Cardiac septum (tissue), 1 donor: ENCODE results near the gene BORCS8. TPM values are rescaled to one million over a fixed set of nuclear protein-coding genes. Genes with fewer than 3 reads are reported as not detected.
"Not testable (repeated sequence)": the region's sequence is repeated elsewhere in the genome, so short reads cannot be mapped to it uniquely, and the experiment has no call there.

Experiments used
- DNase-seq: peaks from one replicate; pipeline ENCODE4 v3.0.0-alpha.2; 2020; ENCODE audit warnings: low spot score
- intact Hi-C: fragments of 100-400 bp; cut with DNase I; formaldehyde crosslinking; loops from one replicate; pipeline ENCODE4 v1.14.0; 2022
- total RNA-seq: library from RNA; stranded (reverse); fragmentation: NEBNext Ultra II Directional; extraction: Animal tissue kit (Norgen Biotek cat#: 25700); gene quantifications from one replicate; pipeline ENCODE4 v1.2.1, GENCODE V29; 2021
- donor health status: DM: no; HTN: no; CAD: no.

Gene BORCS8
- total RNA-seq, 1 donor from 2014 or later: 27.1 TPM

DNA sequence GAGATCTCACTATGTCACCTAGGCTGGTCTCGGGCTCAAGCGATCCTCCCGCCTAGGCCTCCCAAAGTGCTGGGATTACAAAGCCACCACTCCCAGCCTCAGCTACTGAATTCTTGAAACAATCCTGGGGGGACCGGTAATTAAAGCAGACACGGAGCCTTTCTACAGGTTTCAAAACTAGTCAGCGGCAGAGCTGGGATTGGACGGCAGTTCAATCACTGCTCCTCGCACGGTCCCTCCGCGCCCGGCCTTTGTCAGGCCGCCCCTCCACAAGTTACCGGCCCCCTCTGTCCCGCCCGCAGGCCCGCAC lies 229 bp downstream of the BORCS8 start:
- intact Hi-C loops: loop anchor here (1.0 to 10.0 kb wide), 5 partner anchors 12 to 313 kb away; partner anchors contain the start of genes GATAD2A, MAU2, NR2C2AP and SLC25A42
- DNase-seq: no peak

GRCh38 chr19:19186742-19187141 lies 5.2 kb downstream of the BORCS8 start:
- no peak for DNase-seq
- intact Hi-C loops: no loop called here

DNA sequence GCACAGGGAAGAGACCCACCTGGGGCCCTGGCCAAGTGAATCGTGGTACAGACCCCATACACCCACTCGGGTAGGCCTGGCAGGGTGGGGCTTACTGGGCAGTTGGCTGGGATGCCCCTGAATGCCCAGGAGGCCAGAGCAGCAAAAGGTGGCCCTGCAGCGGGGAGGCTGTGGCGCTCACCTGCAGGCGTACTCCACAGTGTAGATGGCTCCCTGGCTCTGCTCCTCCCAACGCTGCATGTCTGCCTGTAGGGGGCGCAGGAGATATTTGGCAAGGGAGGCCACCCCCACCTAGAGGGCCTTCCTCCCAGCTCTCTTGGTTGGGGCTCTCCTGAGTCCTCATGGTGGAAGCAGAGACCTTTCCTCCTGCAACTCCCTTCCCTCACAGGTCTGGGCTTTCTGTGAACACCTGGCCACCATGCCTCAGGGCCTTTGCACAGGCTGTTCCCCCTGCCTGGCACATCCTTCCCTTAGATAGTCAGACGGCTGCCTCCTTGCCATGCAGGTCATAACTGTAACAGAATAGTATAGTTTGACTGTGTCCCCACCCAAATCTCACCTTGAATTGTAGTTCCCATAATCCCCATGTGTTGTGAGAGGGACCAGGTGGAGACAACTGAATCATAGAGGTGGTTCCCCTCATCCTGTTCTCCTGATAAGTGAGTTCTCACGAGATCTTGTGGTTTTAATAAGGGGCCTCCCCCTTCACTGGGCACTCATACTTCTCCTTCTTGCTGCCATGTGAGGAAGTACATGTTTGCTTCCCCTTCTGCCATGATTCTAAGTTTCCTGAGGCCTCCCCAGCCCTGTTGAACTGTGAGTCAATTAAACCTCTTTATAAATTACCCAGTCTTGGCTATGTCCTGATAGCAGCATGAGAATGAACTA lies 5.9 kb downstream of the BORCS8 start:
- DNase-seq: no peak
- intact Hi-C loops: no loop called here

- intact Hi-C loops: no loop called here
- no peak for DNase-seq
Measured at GRCh38 chr19:19181488-19181998, 10.4 kb downstream of the BORCS8 start.

DNA sequence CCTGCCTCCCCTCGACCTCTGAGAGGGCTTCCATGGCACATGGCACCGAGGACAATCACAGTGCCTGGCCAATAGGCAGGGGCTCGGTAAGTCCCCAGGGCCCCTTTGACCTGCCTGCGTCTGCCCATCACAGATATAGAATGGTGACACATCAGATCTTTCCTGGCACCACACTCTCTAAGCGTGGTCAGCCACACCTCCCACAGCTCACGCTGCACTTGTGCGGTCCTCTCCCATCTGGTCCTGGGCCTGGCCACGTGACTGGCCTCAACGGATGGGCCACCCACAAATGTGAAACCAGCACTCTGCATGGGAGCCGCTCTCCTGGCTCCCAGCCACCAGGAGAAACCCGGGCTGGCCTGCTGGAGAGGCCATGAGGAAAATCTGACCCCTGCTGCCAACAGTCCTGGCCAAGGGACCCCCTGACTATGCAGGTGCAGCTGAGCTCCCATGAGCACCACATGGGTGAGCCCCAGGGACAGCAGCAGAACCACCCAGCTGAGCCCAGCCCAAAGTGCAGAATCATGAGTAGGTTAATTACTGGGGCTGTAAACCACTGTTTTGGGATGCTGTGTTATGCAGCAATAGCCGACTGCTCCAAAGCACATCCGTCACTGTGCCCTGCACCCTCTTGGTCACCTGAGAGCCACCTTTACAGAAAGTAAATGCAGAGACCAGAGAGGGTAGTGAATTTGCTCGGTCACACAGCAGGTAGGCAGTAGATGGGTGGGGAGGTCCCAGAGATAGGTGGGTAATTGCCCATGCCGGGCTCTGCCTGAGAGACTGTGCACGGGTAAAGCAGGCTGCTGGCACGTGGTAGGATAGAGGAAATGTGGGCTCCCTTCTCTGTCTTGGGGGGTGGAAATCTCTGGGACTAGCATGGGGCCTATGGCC lies 12.2 kb downstream of the BORCS8 start:
- intact Hi-C loops: no loop called here
- no peak for DNase-seq

DNA sequence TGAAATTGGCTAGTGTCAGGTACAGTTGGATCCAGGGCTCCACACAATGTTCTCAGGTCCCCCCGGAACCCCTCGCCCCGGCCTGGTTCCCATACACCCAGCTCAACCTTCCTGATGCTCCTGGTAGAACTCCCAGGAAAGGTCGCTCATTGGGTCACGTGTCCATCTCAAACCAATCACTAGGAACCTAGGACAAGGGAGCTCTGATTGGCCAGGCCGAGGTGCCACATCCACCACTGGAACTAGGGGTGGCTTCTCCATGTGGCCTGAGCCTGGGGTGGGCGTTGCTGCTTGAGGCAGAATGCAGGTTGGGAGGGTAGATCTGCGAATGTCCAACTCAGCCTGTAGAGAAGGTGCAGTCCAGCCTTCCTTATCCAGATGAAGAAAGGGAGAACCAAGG lies 15.0 kb downstream of the BORCS8 start:
- intact Hi-C loops: no loop called here
- no peak for DNase-seq

- DNase-seq, intact Hi-C loops: not testable (repeated sequence)
Measured at GRCh38 chr19:19173243-19173642, 18.7 kb downstream of the BORCS8 start.

DNA sequence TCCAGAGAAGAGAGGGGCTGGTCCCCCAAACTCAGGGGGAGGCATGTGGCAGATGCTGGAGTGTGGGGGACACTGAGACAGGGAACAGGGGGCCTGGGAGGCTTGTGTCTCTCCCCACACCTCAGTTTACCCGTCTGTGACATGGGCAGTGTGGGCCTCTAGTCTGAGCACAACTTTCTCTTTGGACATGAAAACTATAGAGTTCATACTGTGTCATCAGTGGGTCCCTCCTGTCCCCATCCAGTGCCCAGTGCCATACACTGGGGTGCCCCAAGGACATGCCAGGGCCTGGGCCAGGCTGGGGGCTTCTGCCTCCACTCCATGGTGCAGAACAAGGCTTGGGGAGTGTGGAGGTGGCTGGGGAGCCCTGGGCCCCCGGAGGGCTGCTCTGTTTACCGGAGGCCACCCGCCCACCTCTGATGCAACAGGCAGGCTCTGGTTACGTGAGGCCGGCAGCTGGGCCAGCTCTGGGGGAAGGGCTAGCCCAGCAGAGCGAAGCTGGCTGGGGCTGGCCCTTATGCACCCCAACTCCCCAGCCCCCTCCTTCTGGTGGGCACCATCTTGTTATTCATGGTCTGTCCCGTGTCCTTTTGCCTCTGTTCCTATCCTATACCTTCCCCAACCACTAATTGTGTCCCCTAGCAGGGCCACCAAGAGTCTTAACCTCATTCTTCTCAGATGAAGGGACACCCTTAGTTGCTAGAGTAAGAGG lies 20.0 kb downstream of the BORCS8 start:
- no peak for DNase-seq
- intact Hi-C loops: no loop called here

DNA sequence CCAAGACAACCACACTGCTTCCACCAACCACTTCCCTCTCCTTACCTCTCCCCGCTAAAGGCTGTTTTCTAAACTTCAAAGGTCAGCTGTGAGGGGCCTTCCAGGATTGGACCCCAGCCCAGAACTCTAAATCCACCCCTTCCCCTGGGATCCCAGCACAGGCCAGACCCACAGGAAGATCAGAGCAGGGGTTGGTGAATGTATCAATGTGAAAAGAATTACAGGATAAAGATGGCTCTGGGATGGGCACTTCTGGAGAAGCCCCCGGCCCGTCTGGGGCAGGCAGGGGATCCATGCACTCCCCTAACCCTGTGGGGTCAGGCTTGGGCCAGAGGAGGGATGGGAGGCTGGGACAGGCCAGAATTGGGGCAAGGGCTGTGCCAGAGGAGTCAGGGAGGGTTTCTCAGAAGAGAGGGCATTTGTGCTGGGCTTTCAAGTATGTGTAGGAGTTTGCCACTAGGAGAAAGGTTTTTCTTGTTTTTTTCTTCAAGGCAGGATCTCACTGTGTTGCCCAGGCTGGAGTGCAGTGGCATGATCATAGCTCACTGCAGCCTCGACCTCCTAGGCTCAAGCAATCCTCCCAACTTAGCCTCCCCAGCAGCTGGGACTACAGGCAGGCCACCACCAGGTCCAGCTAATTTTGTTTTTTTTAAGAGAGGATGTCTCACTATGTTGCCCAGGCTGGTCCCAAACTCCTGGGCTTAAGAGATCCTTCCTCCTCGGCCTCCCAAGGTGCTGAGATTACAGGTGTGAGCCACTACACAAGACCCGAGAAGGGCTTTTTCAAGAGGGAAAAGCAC lies 20.9 kb downstream of the BORCS8 start:
- intact Hi-C loops: no loop called here
- no peak for DNase-seq

DNA sequence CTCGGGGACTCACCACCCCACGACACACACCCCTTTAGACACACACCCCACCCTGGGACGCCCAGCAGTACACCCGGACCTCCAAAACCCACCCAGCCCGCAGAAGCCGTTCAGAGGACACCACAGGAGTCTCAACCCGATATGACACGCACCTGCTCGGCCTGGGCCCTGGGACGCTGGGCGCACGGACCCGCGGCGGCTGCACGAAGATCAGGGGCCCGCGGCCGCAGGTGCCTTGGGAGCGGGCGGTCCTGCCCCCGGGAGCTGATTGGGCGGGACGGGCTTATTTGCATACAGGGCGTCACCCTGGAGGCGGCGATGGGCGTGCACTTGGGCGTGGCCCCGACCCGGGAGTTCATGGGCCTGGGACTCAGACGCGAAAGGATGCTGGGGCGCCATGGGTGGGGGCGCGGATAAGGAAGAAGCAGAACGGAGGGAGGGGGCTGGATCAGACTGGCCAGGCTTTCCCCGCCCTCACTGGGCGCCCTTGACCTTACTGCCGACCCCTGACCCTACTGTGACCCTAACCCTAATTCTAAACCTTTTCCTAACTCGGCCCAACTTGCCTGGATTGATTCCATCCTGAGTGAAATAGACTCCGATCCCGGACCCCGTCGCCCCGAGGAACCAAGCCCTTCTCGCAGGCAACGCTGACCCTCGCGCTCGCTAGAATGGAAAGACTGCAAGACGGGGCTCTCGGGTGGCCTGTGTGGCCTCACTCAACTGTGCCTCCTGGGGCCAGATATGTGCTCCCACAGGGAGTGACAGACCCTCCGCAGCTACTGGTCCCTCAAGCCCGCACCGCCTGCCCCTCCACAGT lies 21.7 kb downstream of the BORCS8 start, which contains the start of gene MEF2B:
MEF2B (minus strand) TSS at position 211 of the 820 bp plus-strand sequence. CDS start 19,528 bp downstream, outside the sequence.
- intact Hi-C loops: no loop called here
- DNase-seq: peak; percentile 91

DNA sequence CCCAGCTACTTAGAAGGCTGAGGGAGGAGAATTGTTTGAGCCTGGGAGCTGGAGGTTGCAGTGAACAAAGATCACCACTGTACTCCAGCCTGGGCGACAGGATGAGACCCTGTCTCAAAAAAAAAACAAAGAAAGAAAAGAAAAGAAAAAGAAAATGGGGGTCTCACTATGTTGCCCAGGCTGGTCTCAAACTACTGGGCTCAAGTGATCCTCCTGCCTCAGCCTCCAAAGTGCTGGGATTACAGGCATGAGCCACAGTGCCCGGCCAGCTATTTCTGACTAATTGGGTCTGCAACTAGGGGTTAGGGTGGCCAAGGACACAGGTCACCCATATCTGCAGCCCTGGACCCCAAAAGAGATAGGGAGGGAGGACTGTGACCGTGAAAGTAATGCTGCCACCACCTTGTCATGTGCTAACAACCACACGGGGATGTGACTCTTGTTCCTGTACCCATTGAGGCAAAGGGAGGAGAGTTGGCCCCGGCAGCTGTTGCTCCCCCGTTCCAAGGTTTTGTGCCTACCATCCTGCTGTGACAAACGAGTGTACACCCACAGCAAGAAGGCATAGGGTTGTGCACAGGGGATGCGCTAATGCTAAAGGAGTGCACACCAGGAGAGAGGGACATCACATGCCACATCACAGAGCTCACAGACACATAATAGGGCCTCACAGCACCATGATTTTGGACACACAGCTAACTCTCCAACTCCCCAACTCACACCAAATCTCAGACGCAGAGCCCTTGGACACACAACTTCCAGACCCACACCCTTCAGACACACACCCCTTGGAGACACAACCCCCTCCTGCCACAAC lies 22.5 kb downstream of the BORCS8 start:
- intact Hi-C loops: no loop called here
- DNase-seq: no peak

- DNase-seq: no peak
- intact Hi-C loops: no loop called here
Measured at GRCh38 chr19:19167612-19168011, 24.3 kb downstream of the BORCS8 start.

GRCh38 chr19:19165396-19165795 lies 26.6 kb downstream of the BORCS8 start:
- no peak for DNase-seq
- intact Hi-C loops: no loop called here

DNA sequence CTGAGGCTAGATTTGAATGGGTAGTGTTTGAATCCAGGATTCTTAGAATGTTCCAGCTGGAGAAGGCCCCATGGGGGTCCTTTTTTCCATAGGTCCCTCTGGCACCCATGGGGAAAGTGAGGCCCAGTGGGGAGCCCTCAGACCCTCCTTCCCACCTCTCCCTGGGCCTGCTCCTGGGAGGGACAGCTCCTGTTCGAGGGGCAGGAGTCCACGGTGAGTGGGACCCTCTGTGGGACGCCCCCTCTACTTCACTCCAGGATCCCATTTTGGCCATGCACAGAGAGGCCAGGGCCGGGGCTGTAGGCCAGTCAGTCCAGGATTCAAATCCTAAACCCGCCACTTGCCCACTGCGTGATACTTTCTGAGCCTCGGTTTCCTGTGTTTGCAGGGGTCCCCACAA lies 29.5 kb downstream of the BORCS8 start:
- intact Hi-C loops: no loop called here
- no peak for DNase-seq

DNA sequence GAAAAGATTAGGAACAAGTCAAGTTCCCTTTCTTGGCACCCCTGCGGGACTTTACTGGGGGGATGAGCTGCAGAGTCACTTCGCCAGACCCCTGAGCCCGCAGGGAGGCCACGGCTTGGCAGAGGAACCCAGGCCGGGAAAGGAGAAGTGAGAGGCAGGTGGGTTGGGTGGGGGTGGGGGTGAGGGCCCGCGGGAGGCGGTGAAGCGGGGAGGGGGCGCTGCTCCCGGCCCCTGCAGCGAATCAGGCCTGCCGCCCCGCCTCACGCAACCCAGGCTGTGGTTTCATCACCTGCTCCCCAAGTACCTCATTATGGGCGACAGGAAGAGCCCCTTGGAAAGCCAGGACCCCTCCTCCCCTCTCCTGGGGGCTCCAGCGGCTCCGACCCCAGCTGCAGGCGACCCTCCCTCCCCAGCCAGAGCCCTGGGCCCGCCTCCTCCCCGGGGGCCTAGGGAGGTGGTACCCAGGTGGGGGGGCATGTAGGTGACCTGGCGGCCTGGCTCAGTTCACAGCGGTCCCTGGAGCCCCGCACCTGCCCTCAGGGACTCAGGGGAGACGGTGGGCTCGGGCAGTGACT lies 31.4 kb downstream of the BORCS8 start:
- intact Hi-C loops: no loop called here

DNA sequence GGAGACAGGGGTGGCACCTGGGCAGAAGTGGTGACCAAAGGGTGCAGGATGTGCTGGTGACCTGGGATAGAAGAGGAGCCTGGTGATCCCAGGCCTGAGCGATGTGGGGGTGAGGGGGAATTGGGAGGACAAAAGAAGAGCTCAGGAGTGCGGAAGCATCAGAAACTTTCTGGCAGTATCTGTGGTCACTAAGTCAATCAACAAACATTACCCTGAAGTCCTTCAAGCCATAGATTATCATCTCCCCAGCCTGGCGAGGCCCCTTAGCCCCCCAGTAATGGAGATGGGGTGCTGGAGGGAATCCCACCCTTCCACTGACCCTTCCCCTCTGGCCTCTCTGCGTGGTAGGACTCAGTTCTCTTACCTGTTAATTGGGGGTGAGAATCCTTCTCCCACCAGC lies 32.4 kb downstream of the BORCS8 start:
- DNase-seq: no peak
- intact Hi-C loops: no loop called here

More for the DNA sequence above, 31.4 kb downstream of the BORCS8 start:
- no peak for DNase-seq

DNA sequence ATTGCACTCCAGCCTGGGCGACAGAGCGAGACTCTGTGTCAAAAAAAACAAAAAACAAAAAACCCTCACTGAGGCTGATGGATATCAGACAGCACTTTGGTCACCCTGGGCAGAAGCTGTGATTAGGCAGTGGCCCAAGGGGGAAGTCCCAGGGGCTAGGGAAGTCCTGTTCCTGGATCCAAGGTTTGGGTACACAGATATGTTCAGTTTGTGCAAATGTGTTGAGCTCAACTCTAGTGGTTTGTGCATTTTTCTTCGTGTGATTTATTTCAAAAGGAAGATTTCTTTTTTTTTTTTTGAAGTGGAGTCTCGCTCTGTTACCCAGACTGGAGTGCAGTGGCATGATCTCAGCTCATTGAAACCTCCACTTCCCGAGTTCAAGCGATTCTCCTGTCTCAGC lies 34.1 kb downstream of the BORCS8 start:
- DNase-seq: no peak
- intact Hi-C loops: no loop called here
